ENCODE measurements around the gene PPP1R9A.

DNA sequence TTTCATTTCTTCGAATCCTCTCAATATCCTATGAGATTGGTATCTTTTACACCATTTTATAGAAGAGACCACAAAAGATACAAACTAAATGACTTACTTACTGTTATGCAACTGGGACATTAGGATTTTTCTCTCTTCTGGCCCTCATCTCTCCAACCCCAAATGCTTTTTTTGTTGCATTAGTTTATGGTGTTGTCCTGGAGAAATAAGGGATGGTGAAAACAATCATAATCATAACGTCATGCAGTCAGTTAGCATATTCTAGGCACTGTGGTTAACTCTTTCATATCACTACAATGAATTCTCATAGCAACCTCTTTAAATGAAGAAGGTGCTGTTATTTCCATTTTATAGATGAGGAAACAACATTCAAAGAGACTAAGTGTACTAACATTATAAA lies 312.3 kb downstream of the PPP1R9A start:
- TF ChIP-seq, protein P1, sequence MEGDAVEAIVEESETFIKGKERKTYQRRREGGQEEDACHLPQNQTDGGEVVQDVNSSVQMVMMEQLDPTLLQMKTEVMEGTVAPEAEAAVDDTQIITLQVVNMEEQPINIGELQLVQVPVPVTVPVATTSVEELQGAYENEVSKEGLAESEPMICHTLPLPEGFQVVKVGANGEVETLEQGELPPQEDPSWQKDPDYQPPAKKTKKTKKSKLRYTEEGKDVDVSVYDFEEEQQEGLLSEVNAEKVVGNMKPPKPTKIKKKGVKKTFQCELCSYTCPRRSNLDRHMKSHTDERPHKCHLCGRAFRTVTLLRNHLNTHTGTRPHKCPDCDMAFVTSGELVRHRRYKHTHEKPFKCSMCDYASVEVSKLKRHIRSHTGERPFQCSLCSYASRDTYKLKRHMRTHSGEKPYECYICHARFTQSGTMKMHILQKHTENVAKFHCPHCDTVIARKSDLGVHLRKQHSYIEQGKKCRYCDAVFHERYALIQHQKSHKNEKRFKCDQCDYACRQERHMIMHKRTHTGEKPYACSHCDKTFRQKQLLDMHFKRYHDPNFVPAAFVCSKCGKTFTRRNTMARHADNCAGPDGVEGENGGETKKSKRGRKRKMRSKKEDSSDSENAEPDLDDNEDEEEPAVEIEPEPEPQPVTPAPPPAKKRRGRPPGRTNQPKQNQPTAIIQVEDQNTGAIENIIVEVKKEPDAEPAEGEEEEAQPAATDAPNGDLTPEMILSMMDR (IDR thresholded peaks at IDR 0.05; ENCODE audit: insufficient read depth, low read length, poor library complexity, severe bottlenecking) = no peak
- TF ChIP-seq EZH2phosphoT487 (conservative IDR thresholded peaks at IDR 0.05; ENCODE audit: low read length) = no peak

Data from SU-DHL-6 (cell line).